ENCODE results near the gene TBC1D17.

- TF ChIP-seq CTCF (IDR thresholded peaks at IDR 0.05) (no peak), POLR2AphosphoS5 (IDR thresholded peaks at IDR 0.05) (no peak), EP300 (IDR thresholded peaks at IDR 0.05) (no peak), POLR2A (IDR thresholded peaks at IDR 0.05) (no peak)
Observed at GRCh38 chr19:49920624-49921363, 43.3 kb downstream of the TBC1D17 start.

All from stomach (tissue), 4 donors.